HG02610 (cell line): ENCODE data around the gene NUFIP1.

Experiments
- ATAC-seq: cut with Tn5 transposase; IDR thresholded peaks from one replicate; pipeline ENCODE4 v1.9.1; 2021; ENCODE audit warnings: mild to moderate bottlenecking, moderate library complexity; ENCODE audit not compliant: unreplicated experiment

Gene NUFIP1

DNA sequence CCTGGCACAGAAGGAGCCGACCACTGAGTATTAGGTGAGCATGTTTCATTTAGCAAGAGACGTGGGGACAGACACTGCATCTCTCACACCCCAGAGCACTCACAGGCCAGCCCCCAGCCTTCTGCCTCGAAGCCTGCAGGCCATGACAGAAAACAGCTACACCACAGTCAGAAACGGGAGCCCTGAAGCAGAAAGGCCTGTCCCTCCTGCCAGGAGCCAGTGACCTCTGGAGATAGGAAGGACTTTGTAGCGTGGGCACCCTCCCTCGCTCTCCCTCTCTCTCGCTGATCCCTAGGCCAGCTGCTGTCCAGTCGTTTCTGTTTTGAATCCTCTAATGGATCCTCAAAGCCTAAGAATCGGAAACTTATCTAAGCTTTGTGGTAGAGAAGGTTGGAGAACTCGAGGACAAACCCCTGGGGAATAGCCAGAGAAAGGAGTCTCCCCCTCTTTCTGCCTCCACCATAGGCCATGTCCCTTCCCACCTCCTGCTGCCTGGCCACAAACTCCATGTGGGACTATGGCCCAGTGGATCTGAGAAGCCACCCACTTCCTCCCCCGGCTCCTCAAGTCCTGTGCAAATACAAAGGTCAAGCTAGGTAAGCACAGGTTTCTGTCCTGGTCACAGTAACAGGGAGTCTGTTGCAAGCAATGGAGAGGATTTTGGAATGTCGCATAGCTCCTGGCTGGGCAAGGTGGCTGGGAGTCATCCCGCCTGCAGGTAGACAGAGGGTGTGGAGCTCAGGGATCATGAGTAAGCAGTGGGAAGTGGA is 95.1 kb downstream of the NUFIP1 start:
- no peak for ATAC-seq
